HG03378 (cell line): ENCODE measurements around the gene HOXA3.

Experiments
- ATAC-seq: cut with Tn5 transposase; IDR thresholded peaks from one replicate; pipeline ENCODE4 v1.9.1; 2021; ENCODE audit warnings: mild to moderate bottlenecking, moderate library complexity; ENCODE audit not compliant: unreplicated experiment

The HOXA3 gene

GRCh38 chr7:27151931-27152815 is at the start of gene HOXA3:
Gene HOXA3, minus strand, starts transcription at chr7:27152583. Its CDS starts 41,943 bp downstream, at chr7:27110640.
- ATAC-seq = no peak

GRCh38 chr7:27201580-27202017 is 49.2 kb upstream of the HOXA3 start:
- no peak for ATAC-seq

- no peak for ATAC-seq
Measured at GRCh38 chr7:27200761-27201579, 48.6 kb upstream of the HOXA3 start.

GRCh38 chr7:27199849-27200760 is 47.7 kb upstream of the HOXA3 start, which contains the start of gene HOXA13:
Gene HOXA13, minus strand, starts transcription at chr7:27200091. Its CDS starts 14 bp downstream, at chr7:27200077.
- no peak for ATAC-seq

- ATAC-seq = no peak
Measured at GRCh38 chr7:27198871-27199801, 46.8 kb upstream of the HOXA3 start.

GRCh38 chr7:27198138-27198841 is 45.9 kb upstream of the HOXA3 start:
- no peak for ATAC-seq

- no peak for ATAC-seq
Measured at GRCh38 chr7:27197137-27198042, 45.0 kb upstream of the HOXA3 start.

GRCh38 chr7:27196287-27196767 is 43.9 kb upstream of the HOXA3 start:
- ATAC-seq = no peak

GRCh38 chr7:27194686-27195379 is 42.5 kb upstream of the HOXA3 start:
- no peak for ATAC-seq

- ATAC-seq = no peak
Measured at GRCh38 chr7:27194002-27194352, 41.6 kb upstream of the HOXA3 start.

- no peak for ATAC-seq
Measured at GRCh38 chr7:27193335-27194001, 41.1 kb upstream of the HOXA3 start.

GRCh38 chr7:27192546-27193334 is 40.4 kb upstream of the HOXA3 start:
- no peak for ATAC-seq

GRCh38 chr7:27191833-27192545 is 39.6 kb upstream of the HOXA3 start:
- ATAC-seq = no peak

GRCh38 chr7:27191161-27191731 is 38.9 kb upstream of the HOXA3 start:
- ATAC-seq = no peak
